SK-N-MC (cell line): Measurements from ENCODE around the gene SLC7A1.

ENCODE experiments used
- EZH2 ChIP-seq: fragments of 200-600 bp; sonication (generic); IDR thresholded peaks from one replicate; pipeline ENCODE4 v1.6.1; 2017; ENCODE audit warnings: antibody characterized with exemption
- POLR2AphosphoS5 ChIP-seq: IDR thresholded peaks from 2 replicates; pipeline ENCODE4 v1.6.1; 2012; ENCODE audit warnings: mild to moderate bottlenecking, low read depth, low read length, borderline replicate concordance

DNA sequence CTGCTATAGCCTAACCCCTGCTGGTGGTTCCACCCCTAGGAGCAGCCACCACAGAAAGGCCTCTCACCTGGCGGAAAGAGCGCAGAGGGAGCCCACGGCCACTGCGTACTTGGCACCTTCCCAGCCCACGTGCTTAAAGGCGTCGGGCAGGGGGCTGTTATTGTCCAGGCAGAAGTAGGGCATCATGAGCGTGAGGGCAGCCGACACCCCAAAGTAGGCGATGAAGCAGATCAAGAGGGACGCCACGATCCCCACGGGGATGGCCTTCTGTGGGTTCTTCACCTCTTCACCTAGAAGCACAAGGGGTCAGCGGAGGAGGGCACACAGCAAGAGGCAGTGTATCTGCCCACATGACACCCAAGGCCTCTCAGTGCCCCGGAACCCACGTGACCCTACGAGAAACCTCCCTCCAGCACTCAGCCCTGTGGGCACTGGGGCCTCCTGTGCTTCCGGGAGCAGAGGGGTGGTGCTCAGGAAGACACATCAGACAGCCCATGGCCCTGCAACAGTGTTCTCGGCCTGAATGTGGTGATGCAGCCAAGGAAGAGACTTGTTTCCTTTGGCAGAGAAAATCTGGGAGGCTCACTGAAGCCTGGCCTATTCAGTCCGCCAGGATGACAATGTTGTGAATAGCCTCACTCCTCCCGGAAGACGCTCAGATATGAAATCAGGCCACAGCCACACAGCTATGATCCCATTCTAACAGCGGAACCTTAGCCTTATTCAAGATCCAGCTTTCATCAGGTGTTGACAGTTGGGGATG is 72.1 kb downstream of the SLC7A1 start:
- TF ChIP-seq EZH2 (no peak), POLR2AphosphoS5 (no peak)
